Measurements from ENCODE around the gene MEGF11. TPM values are rescaled to one million over a fixed set of nuclear protein-coding genes. Genes with fewer than 3 reads are reported as not detected.
A peak's percentile ranks its signal among the peaks of the same experiment; 100 is the strongest.
"Not testable (repeated sequence)": the region's sequence is repeated elsewhere in the genome, so short reads cannot be mapped to it uniquely, and the experiment has no call there.

The MEGF11 gene
- total RNA-seq, 1 donor from 2014 or later, result not detected

- ATAC-seq (ENCODE audit: low read depth) (no peak), DNase-seq (no peak)
- Mint-ChIP-seq H3K4me1 (peaks cover 29% of the 10 kb centered on the region), H3K9me3 (no peaks in the 10 kb centered on the region), H3K27me3 (peaks cover 4% of the 10 kb centered on the region), H3K4me3 (peak overlapping the region; percentile 99), H3K36me3 (ENCODE audit: low read depth) (peaks cover 20% of the 10 kb centered on the region), H3K27ac (peak overlapping the region; percentile 97)
- ChIA-PET CTCF (interaction anchor here (0.8 to 2.4 kb wide), 10 partner anchors 12 to 259 kb away, joined by 3 to 13 read pairs (median 5); partner anchors contain the start of genes DENND4A and INTS14), POLR2A (interaction anchor here (0.6 to 3.4 kb wide), 33 partner anchors 9 to 736 kb away, joined by 3 to 68 read pairs (median 5); partner anchors contain the start of genes DENND4A, DPP8, INTS14 and PDCD7)
- no peak for TF ChIP-seq CTCF (IDR thresholded peaks at IDR 0.05)
- intact Hi-C loops (cut with micrococcal nuclease), result loop anchor here (1.0 to 5.0 kb wide), 12 partner anchors 14 to 832 kb away; partner anchors contain the start of genes DENND4A, DIS3L, INTS14 and PARP16
These were observed 383.3 kb downstream of the MEGF11 start for GRCh38 chr15:65869954-65870871.

- H3K36me3 Mint-ChIP-seq (ENCODE audit: low read depth), result peaks cover 17% of the 10 kb centered on the region
- ATAC-seq (ENCODE audit: low read depth) (peak; percentile 94), DNase-seq (peak; percentile 94)
- H3K9me3 Mint-ChIP-seq, result no peaks in the 10 kb centered on the region
- H3K4me1 Mint-ChIP-seq, result peaks cover 29% of the 10 kb centered on the region
- POLR2A ChIA-PET, result interaction anchor here (0.5 to 3.4 kb wide), 43 partner anchors 10 to 735 kb away, joined by 3 to 68 read pairs (median 4); partner anchors contain the start of genes DENND4A, DPP8, INTS14 and PARP16
- CTCF ChIA-PET, result interaction anchor here (0.6 to 2.4 kb wide), 18 partner anchors 9 to 322 kb away, joined by 3 to 13 read pairs (median 4); partner anchors contain the start of genes DENND4A and INTS14
- no peak for TF ChIP-seq CTCF (IDR thresholded peaks at IDR 0.05)
- H3K4me3 Mint-ChIP-seq, result peak within 1 kb of the TSS; percentile 99
- H3K27ac Mint-ChIP-seq, result peak within 1 kb of the TSS; percentile 97
- H3K27me3 Mint-ChIP-seq, result peaks cover 4% of the 10 kb centered on the region
- intact Hi-C loops (cut with micrococcal nuclease), result loop anchor here (1.0 to 5.0 kb wide), 11 partner anchors 15 to 833 kb away; partner anchors contain the start of genes DENND4A, DIS3L, INTS14 and PARP16
These were observed 384.2 kb downstream of the MEGF11 start, which contains the start of gene RAB11A for GRCh38 chr15:65869126-65869953. RAB11A (plus strand) TSS chr15:65869491; CDS start chr15:65869586, 95 bp downstream.

- no peak for ATAC-seq (ENCODE audit: low read depth)
These were observed 384.9 kb downstream of the MEGF11 start for GRCh38 chr15:65868546-65869125.

GRCh38 chr15:65867933-65868332 lies 385.6 kb downstream of the MEGF11 start:
- not testable (repeated sequence) for DNase-seq; H3K4me3 Mint-ChIP-seq; H3K9me3 Mint-ChIP-seq; ATAC-seq (ENCODE audit: low read depth); H3K27ac Mint-ChIP-seq; H3K27me3 Mint-ChIP-seq
- intact Hi-C loops (cut with micrococcal nuclease), result loop anchor here (2.0 to 5.0 kb wide), 5 partner anchors 36 to 834 kb away; partner anchors contain the start of genes DIS3L, PARP16 and SMAD6
- ChIA-PET CTCF (interaction anchor here (1.8 kb wide), 1 partner anchor 11 kb away, joined by 8 read pairs; no protein-coding TSS in a partner anchor), POLR2A (interaction anchor here (0.7 to 3.4 kb wide), 4 partner anchors 35 to 288 kb away, joined by 3 to 68 read pairs (median 17); partner anchors contain the start of gene DENND4A)
- Mint-ChIP-seq H3K36me3 (ENCODE audit: low read depth) (peaks cover 15% of the 10 kb centered on the region), H3K4me1 (peaks cover 27% of the 10 kb centered on the region)

More at GRCh38 chr15:65868546-65869125, 384.9 kb downstream of the MEGF11 start:
- peak overlapping the region; percentile 99 for H3K4me3 Mint-ChIP-seq
- H3K9me3 Mint-ChIP-seq, result no peaks in the 10 kb centered on the region
- H3K36me3 Mint-ChIP-seq (ENCODE audit: low read depth), result peaks cover 15% of the 10 kb centered on the region
- H3K27ac Mint-ChIP-seq, result peak overlapping the region; percentile 97
- no peak for TF ChIP-seq CTCF (IDR thresholded peaks at IDR 0.05)
- DNase-seq, result no peak
- peaks cover 29% of the 10 kb centered on the region for H3K4me1 Mint-ChIP-seq
- POLR2A ChIA-PET, result interaction anchor here (0.5 to 3.4 kb wide), 37 partner anchors 12 to 735 kb away, joined by 3 to 68 read pairs (median 4); partner anchors contain the start of genes DENND4A, DPP8, INTS14 and PARP16
- CTCF ChIA-PET, result interaction anchor here (0.6 to 2.4 kb wide), 16 partner anchors 9 to 323 kb away, joined by 3 to 13 read pairs (median 4); partner anchors contain the start of genes DENND4A and INTS14
- peaks cover 4% of the 10 kb centered on the region for H3K27me3 Mint-ChIP-seq
- intact Hi-C loops (cut with micrococcal nuclease), result loop anchor here (1.0 to 5.0 kb wide), 11 partner anchors 16 to 834 kb away; partner anchors contain the start of genes DENND4A, DIS3L, INTS14 and PARP16
